GM19324 (cell line): Measurements from ENCODE around the gene PYGB.
"Not testable (repeated sequence)": the region's sequence is repeated elsewhere in the genome, so short reads cannot be mapped to it uniquely, and the experiment has no call there.

Experiments used
- ATAC-seq: cut with Tn5 transposase; IDR thresholded peaks from one replicate; pipeline ENCODE4 v1.9.1; 2021; ENCODE audit warnings: mild to moderate bottlenecking, moderate library complexity; ENCODE audit not compliant: unreplicated experiment, low FRiP score

PYGB gene

DNA sequence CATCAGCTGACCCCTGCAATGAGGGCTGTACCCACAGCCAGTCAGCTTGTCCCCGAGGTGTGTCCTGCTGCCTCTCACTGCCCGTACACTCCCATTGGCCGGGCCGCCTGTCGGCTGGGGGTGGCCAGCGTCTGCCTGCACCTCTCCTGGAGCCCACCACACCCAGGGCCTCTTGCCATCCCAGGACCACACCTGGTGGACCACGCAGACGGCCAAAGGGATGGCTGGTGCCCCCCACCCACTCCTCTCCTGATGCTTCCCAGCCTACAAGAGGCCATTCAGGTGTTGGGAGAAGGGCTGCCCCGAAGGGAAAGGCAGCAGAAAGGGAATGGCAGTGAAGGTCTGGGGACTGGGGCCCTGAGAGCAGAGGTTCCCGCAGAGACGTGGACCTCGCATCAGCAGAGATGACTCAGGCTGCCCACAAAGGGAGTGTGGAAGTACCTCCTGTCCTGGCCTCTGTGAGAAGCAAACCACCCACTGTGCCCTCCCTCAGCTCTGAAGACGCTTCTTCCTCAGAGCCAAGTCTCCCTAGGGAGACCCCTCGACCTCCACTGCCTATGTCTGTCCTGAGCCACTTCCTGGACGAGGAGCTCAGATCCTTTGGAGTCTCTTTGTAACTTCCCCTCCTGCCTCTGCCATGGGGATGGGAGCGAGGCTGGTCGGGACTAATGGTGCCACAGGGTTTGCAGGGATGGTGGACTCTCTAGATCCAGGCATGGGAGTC lies 60.9 kb downstream of the PYGB start:
- ATAC-seq: no peak

DNA sequence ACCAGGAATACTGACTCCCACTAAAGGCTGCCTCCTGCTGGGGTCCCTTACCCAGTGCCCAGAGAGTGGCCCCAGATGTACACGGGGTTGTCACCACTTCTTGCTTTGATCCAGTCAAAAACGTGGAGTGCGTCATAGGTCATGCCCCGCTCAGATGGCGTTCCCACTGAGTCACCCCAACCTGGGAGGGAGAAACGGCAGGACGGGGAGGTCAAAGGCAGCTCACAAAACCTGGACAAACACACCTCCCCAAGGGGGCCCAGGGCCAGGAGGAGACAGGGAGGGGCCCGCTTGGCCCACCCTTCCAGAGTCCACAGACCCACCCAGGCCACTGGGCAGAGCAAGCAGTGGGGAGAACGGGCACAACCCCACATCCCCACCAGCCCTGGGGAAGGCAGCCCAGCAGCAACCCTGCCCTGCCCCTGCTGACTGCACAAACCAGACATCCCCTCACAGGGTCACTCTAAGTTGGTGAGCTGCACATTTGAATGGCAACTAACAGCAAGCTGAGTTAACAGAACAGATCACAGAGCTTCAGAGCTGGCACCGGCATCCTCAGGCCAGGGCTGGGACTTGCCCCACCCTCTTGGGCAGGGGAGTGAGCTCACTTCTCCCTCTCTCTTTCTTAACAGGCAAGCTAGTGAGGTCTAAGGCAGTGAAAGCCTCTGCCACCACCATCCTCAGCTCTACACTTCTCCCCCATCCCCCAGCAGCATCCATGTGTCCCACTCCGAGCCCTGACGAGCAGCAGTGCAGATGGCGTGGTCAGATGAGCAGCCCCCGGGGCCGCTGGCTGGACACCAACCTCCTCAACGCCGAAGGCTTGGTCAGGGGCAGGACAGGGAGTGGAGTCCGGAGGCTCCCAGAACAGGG lies 61.7 kb downstream of the PYGB start:
- no peak for ATAC-seq

DNA sequence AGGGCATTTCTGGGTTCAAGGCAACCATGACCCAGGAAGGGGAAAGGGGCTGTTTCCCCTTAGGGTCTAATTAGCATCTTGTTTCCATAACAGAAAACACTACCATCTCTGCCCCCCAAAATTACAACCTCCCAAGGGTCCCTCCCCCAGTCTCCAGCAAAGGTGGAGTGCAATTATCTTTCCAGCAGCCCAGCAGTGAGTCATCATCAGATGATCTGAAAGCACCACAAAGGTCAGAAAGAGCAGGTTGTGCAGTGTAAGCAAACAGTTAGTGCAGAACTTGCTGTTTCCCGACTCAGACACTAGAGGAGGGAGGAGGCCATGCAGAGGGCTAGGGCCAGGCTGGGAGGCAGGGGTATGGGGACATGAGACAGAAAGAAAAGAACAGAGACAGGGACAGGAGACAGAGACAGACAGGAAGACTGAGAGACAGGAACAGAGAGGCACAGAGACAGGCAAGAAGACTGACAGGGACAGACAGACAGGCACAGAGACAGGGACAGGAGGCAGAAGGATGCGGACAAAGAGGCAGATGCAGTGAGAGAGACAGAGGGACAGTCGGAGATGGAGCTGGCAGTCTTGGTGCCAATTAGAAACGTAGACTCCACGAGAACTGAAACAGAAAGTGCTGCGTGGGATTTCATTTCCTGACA lies 62.5 kb downstream of the PYGB start:
- ATAC-seq: peak; percentile 87

DNA sequence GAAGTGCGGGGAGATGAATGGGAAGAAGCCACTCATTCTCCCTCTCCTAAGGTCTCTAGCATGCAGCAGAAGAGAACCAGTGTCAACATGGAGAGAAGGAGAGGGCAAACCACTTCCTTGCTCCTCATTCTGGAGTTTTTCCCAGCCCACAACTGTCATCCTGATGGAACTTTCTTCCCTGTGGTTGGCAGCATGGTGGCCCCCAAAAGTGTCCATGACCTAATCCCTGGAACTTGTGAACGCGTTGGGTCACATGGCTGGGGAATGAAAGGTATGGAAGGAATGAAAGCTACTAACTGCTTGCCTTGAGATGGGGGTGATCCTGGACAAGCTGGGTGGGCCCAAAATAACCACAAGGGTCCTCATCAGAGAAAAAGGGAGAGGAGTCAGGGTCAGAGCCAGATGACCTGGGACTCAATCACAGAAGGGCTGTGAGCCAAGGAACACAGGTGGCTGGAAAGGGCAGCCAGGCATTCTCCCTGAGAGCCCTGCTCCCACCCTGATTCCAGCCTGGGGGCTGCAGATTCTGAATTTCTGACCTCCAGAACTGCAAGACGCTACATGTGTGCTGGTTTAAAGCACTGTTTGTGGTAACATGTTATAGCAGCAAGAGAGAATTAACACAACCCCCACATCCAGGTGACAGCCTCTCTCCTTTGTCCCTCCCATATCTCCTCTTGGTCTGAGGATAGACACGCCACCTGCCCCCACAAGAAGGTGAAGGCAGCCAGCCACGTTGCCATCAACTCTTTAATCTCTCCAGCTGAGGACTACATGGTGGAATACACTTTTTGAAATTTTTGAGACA lies 63.2 kb downstream of the PYGB start:
- no peak for ATAC-seq

DNA sequence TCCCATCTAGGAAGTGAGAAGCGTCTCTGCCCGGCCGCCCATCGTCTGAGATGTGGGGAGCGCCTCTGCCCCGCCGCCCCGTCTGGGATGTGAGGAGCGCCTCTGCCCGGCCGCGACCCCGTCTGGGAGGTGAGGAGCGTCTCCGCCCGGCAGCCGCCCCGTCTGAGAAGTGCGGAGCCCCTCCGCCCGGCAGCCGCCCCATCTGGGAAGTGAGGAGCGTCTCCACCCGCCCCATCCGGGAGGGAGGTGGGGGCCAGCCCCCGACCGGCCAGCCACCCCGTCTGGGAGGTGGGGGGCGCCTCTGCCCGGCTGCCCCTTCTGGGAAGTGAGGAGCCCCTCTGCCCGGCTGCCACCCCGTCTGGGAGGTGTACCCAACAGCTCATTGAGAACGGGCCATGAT lies 64.8 kb downstream of the PYGB start:
- ATAC-seq: not testable (repeated sequence)

DNA sequence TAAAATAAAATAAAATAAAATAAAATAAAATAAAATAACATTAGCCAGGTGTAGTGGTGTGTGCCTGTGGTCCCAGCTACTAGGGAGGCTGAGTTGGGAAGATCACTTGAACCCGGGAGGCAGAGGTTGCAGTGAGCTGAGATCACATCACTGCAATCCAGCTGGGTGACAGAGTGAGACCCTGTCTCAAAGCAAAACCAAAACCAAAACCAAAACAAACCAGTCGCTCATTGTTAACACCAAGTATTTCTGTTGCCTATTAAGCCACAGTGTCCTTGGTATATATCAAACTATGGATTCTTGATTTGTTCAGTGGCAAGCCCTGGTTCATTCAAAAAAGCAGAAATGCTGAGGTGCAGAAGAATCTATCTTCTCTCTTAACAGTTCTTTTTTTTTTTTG lies 65.7 kb downstream of the PYGB start:
- ATAC-seq: no peak

DNA sequence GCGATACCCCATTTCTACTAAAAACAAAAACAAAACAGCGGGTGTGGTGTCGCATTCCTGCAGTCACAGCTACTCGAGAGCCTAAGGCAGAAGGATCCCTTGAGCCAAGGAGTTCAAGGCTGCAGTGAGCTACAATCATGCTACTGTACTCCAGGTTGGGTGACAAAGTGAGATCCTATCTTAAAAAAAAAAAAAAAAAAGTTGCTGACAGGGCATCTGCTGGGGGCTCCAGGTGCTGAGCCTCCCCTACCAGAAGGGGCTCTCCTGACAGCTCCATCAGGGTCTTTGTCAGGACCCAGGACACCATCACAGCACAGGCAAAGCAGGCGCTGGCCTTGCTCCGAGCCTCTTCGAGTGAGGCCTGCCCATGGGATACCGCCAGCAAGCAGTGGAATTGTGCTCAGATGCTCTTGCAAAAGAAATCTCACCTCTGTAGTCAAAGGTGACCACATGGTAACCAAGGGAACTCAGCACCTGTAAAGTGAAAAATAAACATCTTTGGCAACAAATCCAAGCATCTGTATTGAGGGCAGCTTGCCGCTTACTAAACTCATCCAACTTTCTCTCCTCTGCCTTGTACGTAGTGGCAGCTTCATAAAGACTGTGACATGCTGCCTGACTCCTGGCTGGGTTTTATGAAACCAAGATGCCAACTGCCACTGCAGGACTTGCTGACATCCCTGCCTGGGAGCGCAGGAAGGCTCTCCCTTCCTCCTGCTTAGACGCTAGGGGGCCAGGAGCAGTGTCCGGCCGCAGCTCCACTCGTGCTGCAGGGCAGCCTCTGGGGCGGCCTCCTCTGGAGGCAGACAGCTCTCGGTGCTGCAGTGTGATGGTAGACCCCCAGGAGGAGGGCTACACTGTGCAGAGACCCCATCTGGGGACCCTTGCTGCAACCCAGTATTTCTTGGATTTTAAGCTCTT lies 66.9 kb downstream of the PYGB start:
- ATAC-seq: no peak

DNA sequence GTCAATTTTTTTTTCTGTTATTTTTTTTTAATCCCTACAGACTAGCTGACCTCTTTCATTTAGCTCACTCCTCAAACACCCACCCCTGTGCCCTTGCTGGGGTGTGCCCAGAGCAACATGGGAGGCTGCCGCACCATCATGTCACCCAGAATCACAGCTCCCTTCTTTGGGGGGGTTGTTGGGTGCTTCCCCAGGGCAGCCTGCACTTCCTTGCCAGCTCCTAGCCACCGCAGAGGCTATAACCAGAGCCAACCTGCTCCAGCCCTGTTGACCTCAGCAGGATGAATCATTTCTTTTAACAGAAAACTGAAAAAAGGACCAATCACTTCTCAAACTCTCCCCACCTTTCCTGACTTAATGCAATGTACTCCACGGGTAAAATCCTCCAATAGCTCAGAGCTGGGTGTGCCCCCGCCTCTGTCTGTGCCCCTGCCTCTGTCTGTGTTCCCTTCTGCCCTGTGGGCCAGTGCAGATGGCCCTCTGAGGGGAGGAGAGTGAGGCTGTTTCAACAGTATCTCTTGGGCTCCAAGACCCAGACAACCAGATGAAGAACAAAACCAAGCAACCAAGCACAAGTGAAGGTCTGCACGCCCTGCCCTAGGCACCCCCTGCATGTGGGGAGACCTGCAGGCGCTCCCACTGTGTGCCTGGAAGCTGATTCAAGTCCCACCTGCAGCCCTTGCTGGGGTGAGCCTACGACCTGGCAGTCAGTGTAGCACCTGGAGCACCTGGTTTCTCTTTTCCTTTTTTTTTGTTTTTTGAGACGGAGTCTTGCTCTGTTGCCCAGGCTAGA lies 67.7 kb downstream of the PYGB start:
- no peak for ATAC-seq

DNA sequence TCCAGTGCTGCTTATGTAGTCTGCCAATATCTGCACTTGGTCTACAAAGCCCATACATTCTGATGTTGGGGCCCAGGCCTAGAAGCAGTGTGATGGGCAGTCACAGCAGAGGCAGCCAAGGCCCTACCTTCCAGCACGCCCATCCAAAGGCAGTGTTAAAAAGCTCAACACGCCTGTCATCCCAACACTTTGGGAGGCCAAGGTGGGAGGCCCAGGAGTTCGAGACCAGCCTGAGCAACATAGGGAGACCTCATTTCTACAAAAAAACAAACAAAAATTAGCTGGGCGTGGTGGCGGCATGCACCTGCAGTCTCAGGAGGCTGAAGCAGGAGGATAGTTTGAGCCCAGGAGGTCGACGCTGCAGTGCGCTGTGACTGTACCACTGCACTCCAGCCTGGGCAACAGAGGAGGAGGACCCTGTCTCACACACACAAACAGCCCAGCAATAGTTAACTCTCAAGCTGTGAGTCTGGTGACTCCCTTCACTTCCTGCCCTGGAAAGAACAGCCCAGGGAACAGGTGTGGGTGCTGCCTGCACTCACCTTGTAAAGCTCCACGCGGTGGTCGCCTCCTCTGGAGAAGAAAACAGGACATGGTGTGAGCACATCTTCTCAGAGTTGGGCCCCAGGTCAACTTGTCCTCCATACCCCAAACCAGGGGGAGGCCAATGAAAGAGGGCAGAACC lies 68.8 kb downstream of the PYGB start:
- ATAC-seq: no peak

DNA sequence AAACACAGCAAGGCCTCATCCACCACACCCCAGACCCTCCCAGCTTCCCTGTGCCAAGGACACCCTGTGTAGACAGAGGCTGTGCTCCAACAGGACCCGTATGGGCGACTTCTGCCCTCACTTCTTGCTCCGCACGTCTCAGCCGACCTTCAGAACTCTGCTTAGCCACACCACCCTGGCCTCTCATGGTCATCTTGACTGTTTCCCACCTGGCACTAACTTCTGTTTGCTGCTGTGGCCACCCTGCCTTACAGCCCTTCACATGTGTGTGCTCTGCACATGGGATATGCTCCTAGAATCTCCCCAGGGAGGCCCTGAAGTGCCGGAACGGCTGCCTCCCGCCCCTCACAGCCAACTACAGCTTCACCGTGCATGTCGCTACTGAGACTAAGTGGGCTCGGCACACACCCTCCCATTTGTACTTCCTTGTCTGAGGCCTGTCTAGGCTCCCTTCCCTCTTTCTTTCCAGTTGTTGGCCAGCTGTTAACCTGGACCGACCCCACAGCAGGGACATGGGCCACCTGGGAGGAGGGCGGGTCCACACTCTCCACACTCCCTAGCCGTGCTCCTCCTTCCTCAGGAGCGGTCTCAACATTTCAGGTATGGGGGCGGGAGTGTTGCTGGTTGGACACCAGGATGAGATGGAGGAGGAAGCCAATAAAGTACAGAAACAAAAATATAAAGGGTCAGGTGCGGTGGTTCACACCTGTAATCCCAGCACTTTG lies 69.6 kb downstream of the PYGB start:
- ATAC-seq: no peak

DNA sequence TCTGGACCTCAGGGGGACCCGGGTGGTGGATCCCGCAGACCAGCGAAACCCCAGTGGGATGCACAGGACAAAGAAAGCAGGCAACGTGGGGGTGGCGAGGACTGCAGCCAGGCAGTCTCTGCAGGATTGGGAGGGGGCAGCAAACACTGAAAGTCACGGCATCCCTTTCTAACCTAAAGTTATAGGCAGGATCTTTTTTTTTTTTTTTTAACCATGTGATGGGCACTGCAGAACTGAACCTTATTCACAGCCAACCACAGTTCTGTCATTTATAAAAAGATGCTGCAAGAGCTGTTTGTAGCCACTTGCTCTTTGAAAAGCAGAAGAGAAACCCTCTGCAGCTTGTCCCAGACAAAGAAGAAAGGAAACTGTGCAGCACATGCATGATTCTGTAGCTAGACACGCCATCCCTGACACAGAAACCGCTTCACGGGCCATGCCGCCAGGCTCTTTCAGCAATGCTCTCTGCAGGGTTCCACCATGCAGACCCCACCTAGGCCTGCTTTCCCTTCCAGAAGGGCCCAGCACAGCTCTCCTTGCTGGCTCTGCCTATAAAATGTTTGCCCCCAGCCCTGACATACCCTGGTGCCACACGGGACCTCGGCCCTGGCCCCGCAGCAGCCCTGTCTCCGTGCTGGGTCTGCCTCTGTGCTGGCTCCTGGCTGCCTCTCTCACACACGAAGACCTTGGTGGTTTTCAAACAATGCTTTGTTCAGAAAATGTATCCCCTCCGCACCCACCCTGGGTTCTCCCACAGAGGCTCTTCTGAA lies 70.8 kb downstream of the PYGB start:
- ATAC-seq: peak; percentile 80

DNA sequence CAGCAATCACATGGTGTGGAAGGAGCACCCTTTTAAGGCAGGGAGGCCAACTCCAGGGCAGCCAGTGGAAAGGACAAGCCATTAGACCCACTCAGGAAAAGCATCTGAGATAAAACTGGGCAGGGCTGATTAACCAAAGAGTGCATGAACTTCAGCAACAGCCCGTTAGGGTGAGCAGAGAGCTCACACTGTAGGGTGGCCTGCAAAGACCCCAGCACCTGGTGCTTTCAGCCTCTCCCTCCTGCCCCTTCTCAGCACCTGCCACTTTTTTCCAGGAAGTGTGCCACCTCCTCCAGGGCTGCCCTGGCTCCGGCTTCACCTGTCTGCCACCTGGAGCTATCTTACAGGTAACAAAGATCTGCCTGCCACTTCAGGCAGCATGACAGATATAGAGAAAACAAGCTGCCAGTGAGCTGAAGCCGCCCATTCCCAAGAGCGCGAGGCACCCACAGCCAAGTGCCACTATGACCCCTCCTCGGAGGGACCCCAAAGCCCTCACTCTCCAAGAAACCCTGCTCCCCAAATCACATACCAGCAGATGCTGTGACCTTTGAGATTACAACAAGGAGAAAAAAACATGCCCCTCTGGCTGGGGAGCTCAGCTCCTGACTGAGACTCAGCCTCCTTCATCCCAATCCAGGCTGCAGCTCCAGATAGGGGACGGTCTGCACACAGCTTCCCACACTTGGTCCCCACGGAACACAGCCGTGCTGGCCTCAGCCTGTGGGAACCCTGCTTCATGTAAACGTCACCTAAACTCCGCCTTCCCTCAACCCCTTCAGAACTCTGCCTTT lies 71.6 kb downstream of the PYGB start:
- ATAC-seq: peak; percentile 7

DNA sequence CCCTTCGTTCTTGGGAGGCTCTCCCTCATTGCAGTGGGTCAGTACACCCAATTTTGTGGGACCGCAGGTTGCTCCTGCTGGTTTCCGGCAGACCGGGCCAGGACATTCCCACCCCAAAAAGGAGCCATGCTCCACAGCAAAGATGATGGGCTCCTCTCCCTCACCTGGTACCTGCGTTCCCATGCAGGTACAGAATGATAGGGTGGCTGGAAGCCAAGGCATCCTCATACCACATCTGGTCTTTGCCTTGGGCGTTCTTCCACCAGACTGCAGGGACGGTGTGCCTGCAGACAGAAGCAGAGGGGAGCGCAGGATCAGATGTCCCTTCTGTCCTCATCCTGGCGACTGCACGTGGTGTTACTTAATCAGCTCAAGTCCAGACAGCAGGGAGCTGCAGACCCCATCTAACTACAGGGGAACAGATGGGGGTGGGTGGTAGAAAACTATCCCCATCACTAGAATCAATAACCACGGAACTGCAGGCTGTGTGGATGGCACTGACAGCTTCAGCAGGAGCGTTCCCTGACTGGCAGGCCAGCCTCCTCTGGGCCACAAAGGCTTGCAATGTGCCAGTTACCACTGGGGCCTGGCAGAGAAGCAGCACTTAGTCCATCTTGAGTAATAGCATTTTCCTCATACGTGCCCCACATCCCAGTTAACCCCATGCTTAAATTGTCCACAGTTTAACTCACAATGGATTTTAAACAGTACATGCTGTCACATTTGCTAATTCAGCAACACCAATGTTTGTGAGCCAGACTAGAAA lies 72.3 kb downstream of the PYGB start:
- no peak for ATAC-seq

DNA sequence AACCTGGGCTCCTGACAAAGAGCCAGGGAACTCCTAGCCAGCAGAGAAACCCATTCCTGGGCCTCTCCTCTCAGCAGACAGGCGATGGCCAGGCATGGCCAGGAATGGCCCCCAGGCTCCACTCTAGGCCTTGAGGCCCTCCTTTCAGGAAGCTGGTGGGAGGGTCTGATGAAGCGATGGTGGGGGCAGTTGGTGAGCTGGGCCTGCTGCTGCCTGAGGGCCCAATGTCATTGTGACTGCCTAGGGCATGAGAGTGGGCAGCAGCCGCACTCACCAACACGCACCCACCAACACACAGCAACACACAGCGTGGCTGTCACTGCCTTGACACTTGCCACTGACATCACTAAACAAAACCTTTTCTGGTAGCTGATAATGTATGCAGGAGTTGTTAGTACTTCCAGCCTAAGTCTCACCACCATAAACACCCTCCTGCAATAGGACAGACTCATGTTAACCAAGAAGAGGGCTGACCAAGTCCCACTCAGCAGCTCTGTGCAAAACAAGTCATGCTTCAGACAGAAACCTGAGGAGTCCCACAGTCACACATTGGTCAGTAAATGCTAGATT lies 73.5 kb downstream of the PYGB start:
- no peak for ATAC-seq

DNA sequence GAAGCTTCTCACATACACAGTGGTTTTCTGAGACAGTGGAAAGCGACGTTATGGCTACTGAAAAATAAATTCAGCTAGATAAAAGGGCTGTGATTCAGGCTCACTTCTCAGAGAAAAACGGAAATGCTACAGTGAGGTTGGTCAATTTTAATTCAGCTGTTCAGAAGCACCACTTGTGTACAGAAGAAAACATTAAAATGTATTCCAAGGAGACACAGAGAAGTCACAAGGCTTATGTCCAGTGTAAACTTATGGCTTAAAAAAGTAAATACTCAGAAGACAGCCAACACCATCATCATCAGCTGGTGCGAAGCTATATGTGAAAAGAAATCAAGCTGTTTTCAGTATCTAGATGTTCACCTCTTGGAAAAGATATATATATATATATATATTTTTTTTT lies 74.1 kb downstream of the PYGB start:
- ATAC-seq: no peak
